Immature natural killer cell (primary cell): ENCODE measurements around the gene ZFPL1. TPM values are rescaled to one million over a fixed set of nuclear protein-coding genes. Genes with fewer than 3 reads are reported as not detected.

Source experiments
- DNase-seq, 3 donors: peaks; one replicate each; pipeline ENCODE4 v3.0.0; 2022; ENCODE audit warnings: mixed read lengths in 1 of 3
- H3K27ac Mint-ChIP-seq, 6 donors: one replicate each; pipeline ENCODE4 v1.8.0; 2020; ENCODE audit warnings: mixed read lengths in 6 of 6, mild to moderate bottlenecking in 5 of 6, inconsistent platforms in 4 of 6, moderate library complexity in 3 of 6
- H3K27me3 Mint-ChIP-seq, 3 donors: one replicate each; pipeline ENCODE4 v1.8.0; 2020 to 2021; ENCODE audit warnings: low read depth in 3 of 3, mild to moderate bottlenecking in 3 of 3, mixed read lengths in 3 of 3, moderate library complexity in 3 of 3, inconsistent platforms in 1 of 3
- H3K36me3 Mint-ChIP-seq, 3 donors: one replicate each; pipeline ENCODE4 v1.8.0; 2020; ENCODE audit warnings: mixed read lengths in 3 of 3, inconsistent platforms in 2 of 3, mild to moderate bottlenecking in 2 of 3
- H3K4me1 Mint-ChIP-seq, 2 donors: one replicate each; pipeline ENCODE4 v1.8.0; 2020; ENCODE audit warnings: inconsistent platforms in 2 of 2, mild to moderate bottlenecking in 2 of 2, mixed read lengths in 2 of 2, moderate library complexity in 1 of 2
- H3K4me3 Mint-ChIP-seq, 5 donors: one replicate each; pipeline ENCODE4 v1.8.0; 2020; ENCODE audit warnings: mild to moderate bottlenecking in 5 of 5, mixed read lengths in 5 of 5, inconsistent platforms in 3 of 5, moderate library complexity in 3 of 5
- H3K9me3 Mint-ChIP-seq, 6 donors: one replicate each; pipeline ENCODE4 v1.8.0; 2020; ENCODE audit warnings: mild to moderate bottlenecking in 6 of 6, mixed read lengths in 6 of 6, inconsistent platforms in 4 of 6, moderate library complexity in 3 of 6
- polyA plus RNA-seq, 3 donors: library from polyadenylated mRNA; unstranded; fragments of 300-500 nt; fragmentation: Illumina TruSeq; gene quantifications; one replicate each; pipeline ENCODE4 v1.2.3, GENCODE V29; 2021

Gene ZFPL1
- polyA plus RNA-seq, 3 donors from 2014 or later, result 28.3 to 31.2 (median 29.8) TPM

DNA sequence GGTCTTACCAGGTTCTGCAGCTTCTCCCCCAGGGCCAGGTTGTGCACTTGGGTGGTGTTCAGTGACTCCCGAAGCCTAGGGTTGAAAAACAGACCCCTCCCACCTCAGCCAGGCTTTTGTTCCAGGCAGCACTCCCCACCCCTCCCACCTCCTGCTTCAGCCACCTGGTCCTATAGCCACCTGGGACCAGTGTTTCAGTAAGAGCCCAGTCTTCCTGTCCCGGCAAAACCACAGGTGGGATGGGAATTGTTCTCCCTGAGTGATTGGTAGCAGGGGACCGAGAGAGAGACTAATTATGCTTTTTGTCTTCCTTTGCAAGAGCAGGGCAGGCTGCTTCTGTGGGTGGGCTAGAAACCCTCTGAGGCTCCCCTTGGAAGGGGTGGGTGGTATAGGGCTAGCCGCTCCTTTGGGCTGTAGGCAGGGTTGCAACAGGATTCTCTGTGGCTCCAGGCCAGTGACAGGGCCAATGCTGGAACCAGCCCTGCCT lies 17.2 kb upstream of the ZFPL1 start:
- no peaks in the 10 kb centered on the region for H3K36me3 Mint-ChIP-seq
- DNase-seq, result no peak
- no peak overlapping the region for H3K4me3 Mint-ChIP-seq
- no peaks in the 10 kb centered on the region for H3K9me3 Mint-ChIP-seq
- no peaks in the 10 kb centered on the region for H3K4me1 Mint-ChIP-seq
- peaks cover 0 to 2% (median 0%) of the 10 kb centered on the region in 3 donors for H3K27me3 Mint-ChIP-seq
- H3K27ac Mint-ChIP-seq, result no peak overlapping the region

GRCh38 chr11:65067446-65067845 lies 16.6 kb upstream of the ZFPL1 start:
- Mint-ChIP-seq H3K9me3 (no peaks in the 10 kb centered on the region), H3K27me3 (peaks cover 0 to 2% (median 0%) of the 10 kb centered on the region in 3 donors), H3K27ac (no peak overlapping the region), H3K36me3 (no peaks in the 10 kb centered on the region), H3K4me1 (no peaks in the 10 kb centered on the region), H3K4me3 (no peak overlapping the region)
- DNase-seq, result no peak

DNA sequence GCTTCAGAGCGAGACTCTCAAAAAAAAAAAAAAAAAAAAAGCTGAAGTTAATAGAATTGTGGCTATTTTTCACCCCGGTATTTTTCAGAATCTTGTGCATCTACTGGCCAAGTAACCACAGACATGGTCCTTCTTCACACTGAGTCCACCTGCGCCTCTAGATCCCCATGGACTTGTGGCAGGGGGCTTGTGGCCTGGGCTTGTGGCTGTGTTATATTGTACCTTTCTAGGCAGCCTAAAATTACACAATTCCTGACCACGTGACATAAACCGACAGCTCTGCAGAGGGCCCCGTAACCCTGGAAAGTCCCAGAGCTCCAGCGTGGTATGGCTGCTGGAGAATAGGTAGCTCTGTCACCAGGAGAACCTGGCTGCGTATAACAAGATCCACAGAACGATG lies 14.8 kb upstream of the ZFPL1 start:
- no peaks in the 10 kb centered on the region for H3K27me3 Mint-ChIP-seq
- no peaks in the 10 kb centered on the region for H3K36me3 Mint-ChIP-seq

DNA sequence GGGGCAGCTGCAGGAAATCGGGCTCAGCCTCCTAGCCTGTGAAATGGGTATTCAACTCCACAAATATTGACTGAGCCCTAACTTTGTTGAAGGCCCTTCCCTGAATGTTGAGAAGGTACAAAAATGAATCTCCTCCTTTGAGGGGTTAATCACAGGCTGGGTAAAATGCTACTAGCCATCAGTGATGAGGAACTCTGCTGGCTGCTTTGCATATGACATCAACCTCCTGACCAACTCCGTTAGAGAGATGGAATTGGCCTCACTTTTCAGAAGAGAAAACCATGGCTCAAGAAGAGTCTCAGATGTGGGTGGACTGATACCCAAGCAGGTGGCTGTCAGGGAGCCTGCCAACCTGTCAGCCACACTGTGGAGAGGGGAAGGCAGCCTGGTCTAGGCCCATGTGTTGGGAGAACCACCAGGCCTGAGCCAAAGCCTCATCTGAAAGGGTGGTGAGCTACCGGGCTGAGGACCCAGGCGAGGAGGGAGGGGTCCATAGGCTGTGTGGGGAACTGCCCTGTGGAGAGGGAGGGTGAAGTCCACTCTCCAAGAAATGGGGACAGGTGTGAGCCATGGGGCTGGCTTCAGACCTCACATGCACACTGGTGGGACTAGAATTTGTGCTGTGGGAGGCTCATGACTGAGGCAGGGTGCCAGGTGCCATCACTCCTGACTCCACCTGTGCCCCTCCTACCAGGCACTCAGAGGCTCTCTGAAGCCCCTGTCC lies 12.0 kb upstream of the ZFPL1 start:
- DNase-seq, result no peak
- no peak overlapping the region for H3K27ac Mint-ChIP-seq
- no peaks in the 10 kb centered on the region for H3K36me3 Mint-ChIP-seq
- H3K4me1 Mint-ChIP-seq, result no peaks in the 10 kb centered on the region
- H3K9me3 Mint-ChIP-seq, result no peaks in the 10 kb centered on the region
- H3K4me3 Mint-ChIP-seq, result no peak overlapping the region
- H3K27me3 Mint-ChIP-seq, result peaks cover 0 to 2% (median 0%) of the 10 kb centered on the region in 3 donors

More for the DNA sequence above, 14.8 kb upstream of the ZFPL1 start:
- H3K4me3 Mint-ChIP-seq, result no peak overlapping the region
- DNase-seq, result no peak
- H3K9me3 Mint-ChIP-seq, result no peaks in the 10 kb centered on the region
- no peak overlapping the region for H3K27ac Mint-ChIP-seq
- no peaks in the 10 kb centered on the region for H3K4me1 Mint-ChIP-seq

GRCh38 chr11:65072631-65072966 lies 11.4 kb upstream of the ZFPL1 start:
- no peak overlapping the region for H3K27ac Mint-ChIP-seq
- H3K4me1 Mint-ChIP-seq, result no peaks in the 10 kb centered on the region
- no peak overlapping the region for H3K4me3 Mint-ChIP-seq
- no peaks in the 10 kb centered on the region for H3K9me3 Mint-ChIP-seq
- no peaks in the 10 kb centered on the region for H3K36me3 Mint-ChIP-seq
- H3K27me3 Mint-ChIP-seq, result peaks cover 0 to 5% (median under 1%) of the 10 kb centered on the region in 3 donors
- no peak for DNase-seq

DNA sequence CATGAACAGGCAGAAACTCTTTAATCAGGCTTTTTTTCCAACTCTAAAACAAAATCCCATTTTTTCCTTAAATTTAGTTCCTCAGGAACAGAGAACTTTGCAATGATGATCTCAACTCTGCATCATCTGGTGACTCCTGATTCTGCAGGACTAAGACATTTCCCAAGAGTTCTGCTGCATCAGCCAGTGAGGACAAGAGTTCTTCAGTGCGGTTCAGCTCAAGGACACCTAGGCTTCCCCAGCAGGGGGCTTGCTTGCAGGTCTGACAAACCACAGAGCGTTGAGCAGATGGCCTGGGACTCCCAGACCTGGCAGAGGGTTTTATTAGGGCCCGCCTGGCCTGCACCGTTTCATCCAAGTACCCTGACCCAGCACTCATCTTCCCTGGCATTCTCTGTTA lies 6.6 kb upstream of the ZFPL1 start:
- H3K4me3 Mint-ChIP-seq, result no peak overlapping the region
- H3K9me3 Mint-ChIP-seq, result no peaks in the 10 kb centered on the region
- H3K36me3 Mint-ChIP-seq, result no peaks in the 10 kb centered on the region
- DNase-seq, result no peak
- H3K27ac Mint-ChIP-seq, result no peak overlapping the region
- peaks cover 0 to 2% of the 10 kb centered on the region in 2 donors for H3K4me1 Mint-ChIP-seq
- H3K27me3 Mint-ChIP-seq, result peaks cover 0 to 7% (median 3%) of the 10 kb centered on the region in 3 donors

- Mint-ChIP-seq H3K27me3 (peaks cover 0 to 7% (median 5%) of the 10 kb centered on the region in 3 donors), H3K9me3 (no peaks in the 10 kb centered on the region), H3K4me1 (peaks cover 5 to 6% of the 10 kb centered on the region in 2 donors), H3K27ac (peak overlapping the region in 4 of 6 donors; percentile 12 to 69 (median 58)), H3K4me3 (no peak overlapping the region), H3K36me3 (no peaks in the 10 kb centered on the region)
- DNase-seq, result peak; percentile 20 to 36 (median 30)
Observed at GRCh38 chr11:65078151-65078550, 5.9 kb upstream of the ZFPL1 start.

GRCh38 chr11:65078786-65079342 lies 5.2 kb upstream of the ZFPL1 start:
- Mint-ChIP-seq H3K4me1 (peaks cover 11 to 13% of the 10 kb centered on the region in 2 donors), H3K27ac (peak overlapping the region in 1 of 6 donors; percentile 56), H3K9me3 (no peaks in the 10 kb centered on the region), H3K36me3 (no peaks in the 10 kb centered on the region), H3K4me3 (no peak overlapping the region), H3K27me3 (peaks cover 7 to 13% (median 10%) of the 10 kb centered on the region in 3 donors)
- no peak for DNase-seq

DNA sequence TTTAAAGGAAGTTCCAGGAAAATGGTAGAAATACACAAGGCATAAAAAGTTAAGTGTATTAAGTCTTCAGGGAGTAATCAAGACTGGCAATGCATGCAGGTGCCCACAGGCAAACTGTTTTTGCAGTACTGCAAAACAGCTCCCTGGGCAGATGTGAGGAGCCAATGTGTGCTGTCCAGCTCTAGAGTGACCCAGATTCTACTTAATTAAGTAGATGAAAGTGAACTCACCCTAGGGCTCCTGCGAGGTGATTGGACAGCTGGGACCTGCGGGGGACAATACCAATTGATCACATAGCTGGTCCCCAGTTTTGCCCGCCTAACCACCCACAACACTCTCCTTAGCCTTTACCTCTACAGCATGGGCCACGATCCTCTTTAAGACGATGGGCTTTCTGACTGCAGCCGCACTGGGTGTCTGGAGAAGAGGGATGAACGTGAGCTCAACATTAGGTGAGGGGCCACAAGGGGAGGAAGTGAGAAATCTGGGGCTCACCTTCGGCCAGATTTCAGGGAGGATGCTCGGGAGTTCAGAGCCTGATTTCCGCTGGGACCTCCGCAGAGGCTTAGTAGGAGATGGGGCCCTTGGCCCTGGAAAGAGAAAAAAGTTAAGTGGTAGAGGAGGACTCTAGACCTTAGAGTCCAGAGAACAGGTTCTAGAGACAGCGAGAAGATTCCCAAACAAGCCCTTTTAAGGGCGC lies 738 bp upstream of the ZFPL1 start:
- peaks cover 28 to 34% of the 10 kb centered on the region in 2 donors for H3K4me1 Mint-ChIP-seq
- peak overlapping the region; percentile 94 to 98 (median 97) for H3K27ac Mint-ChIP-seq
- peaks cover 0 to 10% (median 5%) of the 10 kb centered on the region in 3 donors for H3K36me3 Mint-ChIP-seq
- peak overlapping the region; percentile 89 to 95 (median 93) for H3K4me3 Mint-ChIP-seq
- peaks cover 13 to 14% (median 13%) of the 10 kb centered on the region in 3 donors for H3K27me3 Mint-ChIP-seq
- no peaks in the 10 kb centered on the region for H3K9me3 Mint-ChIP-seq
- no peak for DNase-seq

DNA sequence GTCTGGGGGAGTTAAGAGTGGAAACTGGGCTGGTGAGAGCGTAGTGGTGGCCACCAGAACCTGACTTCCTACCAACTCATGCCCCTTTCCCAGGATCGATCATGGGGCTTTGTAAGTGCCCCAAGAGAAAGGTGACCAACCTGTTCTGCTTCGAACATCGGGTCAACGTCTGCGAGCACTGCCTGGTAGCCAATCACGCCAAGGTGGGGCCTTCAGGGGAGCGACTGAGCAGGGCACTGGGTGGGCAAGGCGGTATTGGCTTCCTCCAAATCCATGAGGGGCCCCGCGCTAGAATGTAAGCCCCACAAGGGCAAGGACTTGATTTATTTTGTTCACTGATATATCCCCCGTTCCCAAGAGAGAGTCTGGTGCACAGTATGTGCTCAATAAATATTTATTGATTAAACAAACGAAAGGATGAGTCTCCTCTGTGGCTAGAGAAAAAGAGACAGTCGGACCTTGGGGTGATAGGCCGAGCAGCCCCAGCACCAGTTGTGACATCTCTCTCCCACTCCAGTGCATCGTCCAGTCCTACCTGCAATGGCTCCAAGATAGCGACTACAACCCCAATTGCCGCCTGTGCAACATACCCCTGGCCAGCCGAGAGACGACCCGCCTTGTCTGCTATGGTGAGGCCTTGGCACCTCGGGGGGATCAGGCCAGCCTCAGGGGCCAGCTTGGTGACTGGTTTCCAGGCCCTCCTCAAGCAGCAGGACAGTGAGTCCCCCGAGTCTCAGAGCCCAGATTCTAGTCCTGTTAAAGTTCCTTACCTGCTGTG lies 765 bp downstream of the ZFPL1 start:
- Mint-ChIP-seq H3K4me1 (peaks cover 28 to 34% of the 10 kb centered on the region in 2 donors), H3K27ac (peak overlapping the region; percentile 94 to 98 (median 97)), H3K27me3 (peaks cover 13 to 17% (median 14%) of the 10 kb centered on the region in 3 donors), H3K4me3 (peak overlapping the region; percentile 89 to 95 (median 93)), H3K9me3 (no peaks in the 10 kb centered on the region), H3K36me3 (peaks cover 9 to 22% (median 10%) of the 10 kb centered on the region in 3 donors)
- no peak for DNase-seq

- Mint-ChIP-seq H3K4me3 (peak overlapping the region; percentile 89 to 95 (median 93)), H3K9me3 (no peaks in the 10 kb centered on the region), H3K36me3 (peaks cover 9 to 22% (median 10%) of the 10 kb centered on the region in 3 donors), H3K4me1 (peaks cover 28 to 34% of the 10 kb centered on the region in 2 donors), H3K27me3 (peaks cover 13 to 17% (median 14%) of the 10 kb centered on the region in 3 donors), H3K27ac (peak overlapping the region; percentile 94 to 98 (median 97))
- no peak for DNase-seq
Observed at GRCh38 chr11:65085446-65085845, 1.4 kb downstream of the ZFPL1 start.

DNA sequence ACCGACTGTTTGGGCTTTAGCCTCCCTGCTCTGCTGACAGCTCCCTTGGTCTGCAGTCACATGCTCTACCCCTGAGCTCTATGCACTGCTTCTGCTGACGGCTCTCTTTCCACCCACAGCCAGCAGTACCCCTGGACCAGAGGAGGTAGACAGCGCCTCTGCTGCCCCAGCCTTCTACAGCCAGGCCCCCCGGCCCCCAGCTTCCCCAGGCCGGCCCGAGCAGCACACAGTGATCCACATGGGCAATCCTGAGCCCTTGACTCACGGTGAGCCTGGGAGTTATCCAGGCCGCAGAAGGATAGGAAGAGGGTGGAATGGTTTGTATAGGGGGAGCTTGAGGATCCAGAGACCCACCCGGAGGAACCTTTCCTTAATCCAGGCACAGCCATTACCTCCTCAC lies 2.8 kb downstream of the ZFPL1 start:
- Mint-ChIP-seq H3K9me3 (no peaks in the 10 kb centered on the region), H3K4me3 (no peak overlapping the region), H3K36me3 (peaks cover 9 to 22% (median 10%) of the 10 kb centered on the region in 3 donors), H3K27me3 (peaks cover 13 to 17% (median 14%) of the 10 kb centered on the region in 3 donors), H3K27ac (no peak overlapping the region), H3K4me1 (peaks cover 28 to 34% of the 10 kb centered on the region in 2 donors)
- no peak for DNase-seq

- H3K27ac Mint-ChIP-seq, result no peak overlapping the region
- no peaks in the 10 kb centered on the region for H3K9me3 Mint-ChIP-seq
- no peak for DNase-seq
- peaks cover 28 to 34% of the 10 kb centered on the region in 2 donors for H3K4me1 Mint-ChIP-seq
- H3K27me3 Mint-ChIP-seq, result peaks cover 13 to 17% (median 14%) of the 10 kb centered on the region in 3 donors
- no peak overlapping the region for H3K4me3 Mint-ChIP-seq
- H3K36me3 Mint-ChIP-seq, result peaks cover 9 to 22% (median 10%) of the 10 kb centered on the region in 3 donors
Observed at GRCh38 chr11:65087216-65087615, 3.2 kb downstream of the ZFPL1 start.
